Measurements from ENCODE around the gene ZDHHC24. TPM values are rescaled to one million over a fixed set of nuclear protein-coding genes. Genes with fewer than 3 reads are reported as not detected.

The ZDHHC24 gene
- total RNA-seq (2022; extraction: Qiagen RNA extraction) = 6.6 to 17.3 TPM (median 14.4 TPM) in 5 replicates

GRCh38 chr11:66545701-66546367 lies at the start of gene ZDHHC24:
Gene ZDHHC24 (minus strand): TSS chr11:66546048. CDS start chr11:66546003, 45 bp downstream.

GRCh38 chr11:66592457-66593302 lies 46.8 kb upstream of the ZDHHC24 start, which contains the start of the genes CCDC87 and CCS:
Gene CCDC87 (minus strand): TSS chr11:66593063. CDS start chr11:66593015, 48 bp downstream.
Gene CCS (plus strand): TSS chr11:66593185. CDS start chr11:66593262, 77 bp downstream.

GRCh38 chr11:66568124-66568916 lies 22.5 kb upstream of the ZDHHC24 start, which contains the start of gene CTSF:
Gene CTSF (minus strand): TSS chr11:66568606. CDS start chr11:66568486, 120 bp downstream.

GRCh38 chr11:66546368-66546965 lies 619 bp upstream of the ZDHHC24 start, which contains the start of gene ACTN3:
Gene ACTN3 (plus strand): TSS chr11:66546903. CDS start chr11:66546938, 35 bp downstream.

GRCh38 chr11:66510271-66510989 lies 35.4 kb downstream of the ZDHHC24 start, which contains the start of gene BBS1:
Gene BBS1 (plus strand): TSS chr11:66510635. CDS start chr11:66510660, 25 bp downstream.

GRCh38 chr11:66480117-66480938 lies 65.5 kb downstream of the ZDHHC24 start, which contains the start of gene DPP3:
Gene DPP3 (plus strand): TSS chr11:66480434. CDS start chr11:66482201, 1,767 bp downstream.

Other genes starting within 250 kb of the ZDHHC24 start
- gene CD248, start 229.0 kb downstream of the ZDHHC24 start, total RNA-seq (2022; extraction: Qiagen RNA extraction) = not detected in 5 replicates
- 28.4 to 46.9 TPM (median 39.6 TPM) in 5 replicates for gene RIN1, start 209.6 kb downstream of the ZDHHC24 start, total RNA-seq (2022; extraction: Qiagen RNA extraction)
- gene BRMS1, start 200.9 kb downstream of the ZDHHC24 start, total RNA-seq (2022; extraction: Qiagen RNA extraction) = 81.3 to 101 TPM (median 89.5 TPM) in 5 replicates
- 15.1 to 20.3 TPM (median 19.1 TPM) in 5 replicates for gene B4GAT1, start 198.4 kb downstream of the ZDHHC24 start, total RNA-seq (2022; extraction: Qiagen RNA extraction)
- 3.1 to 5.3 TPM (median 4.5 TPM) in 5 replicates for gene SLC29A2, start 174.3 kb downstream of the ZDHHC24 start, total RNA-seq (2022; extraction: Qiagen RNA extraction)
- not detected in 5 replicates for gene NPAS4, start 125.0 kb downstream of the ZDHHC24 start, total RNA-seq (2022; extraction: Qiagen RNA extraction)
- 91.9 to 118 TPM (median 107 TPM) in 5 replicates for gene MRPL11, start 107.2 kb downstream of the ZDHHC24 start, total RNA-seq (2022; extraction: Qiagen RNA extraction)
- 4.0 to 6.8 TPM (median 5.9 TPM) in 5 replicates for gene PELI3, start 79.1 kb downstream of the ZDHHC24 start, total RNA-seq (2022; extraction: Qiagen RNA extraction)
- gene DPP3, start 65.6 kb downstream of the ZDHHC24 start, total RNA-seq (2022; extraction: Qiagen RNA extraction) = 50.3 to 58.1 TPM (median 55.8 TPM) in 5 replicates
- 8.3 to 10.7 TPM (median 9.6 TPM) in 5 replicates for gene BBS1, start 35.4 kb downstream of the ZDHHC24 start, total RNA-seq (2022; extraction: Qiagen RNA extraction)
- gene ACTN3, start 855 bp upstream of the ZDHHC24 start, total RNA-seq (2022; extraction: Qiagen RNA extraction) = 0.02 to 0.06 TPM in 2 of 5 replicates, not detected in the others
- gene CTSF, start 22.6 kb upstream of the ZDHHC24 start, total RNA-seq (2022; extraction: Qiagen RNA extraction) = 31.4 to 41.3 TPM (median 34.1 TPM) in 5 replicates
- 0.54 to 0.72 TPM (median 0.57 TPM) in 5 replicates for gene CCDC87, start 47.0 kb upstream of the ZDHHC24 start, total RNA-seq (2022; extraction: Qiagen RNA extraction)
- gene CCS, start 47.1 kb upstream of the ZDHHC24 start, total RNA-seq (2022; extraction: Qiagen RNA extraction) = 25.6 to 32.3 TPM (median 31.2 TPM) in 5 replicates
- 60.9 to 82.1 TPM (median 70.9 TPM) in 5 replicates for gene RBM14, start 70.6 kb upstream of the ZDHHC24 start, total RNA-seq (2022; extraction: Qiagen RNA extraction)
- gene RBM4, start 92.7 kb upstream of the ZDHHC24 start, total RNA-seq (2022; extraction: Qiagen RNA extraction) = 129 to 158 TPM (median 144 TPM) in 5 replicates
- 20.0 to 22.8 TPM (median 21.0 TPM) in 5 replicates for gene RBM4B, start 131.8 kb upstream of the ZDHHC24 start, total RNA-seq (2022; extraction: Qiagen RNA extraction)
- gene SPTBN2, start 183.2 kb upstream of the ZDHHC24 start, total RNA-seq (2022; extraction: Qiagen RNA extraction) = 9.4 to 11.7 TPM (median 10.1 TPM) in 5 replicates